H1 (cell line): ENCODE results near the gene MAN1C1. TPM values are rescaled to one million over a fixed set of nuclear protein-coding genes. Genes with fewer than 3 reads are reported as not detected.

Source experiments
- CTCF ChIA-PET: fragments of 300-600 bp; sonication (Branson Sonifier 250); formaldehyde crosslinking; loops from one replicate; lab custom pipeline; 2021; ENCODE audit not compliant: partially characterized antibody; lab: Charles Lee
- POLR2A ChIA-PET: fragments of 300-600 bp; sonication (Branson Sonifier 250); formaldehyde crosslinking; loops from one replicate; lab custom pipeline; 2021; ENCODE audit warnings: inconsistent platforms; ENCODE audit not compliant: partially characterized antibody; lab: Charles Lee
- DNase-seq, 2 experiments: peaks; one replicate each; pipeline versions ENCODE4 v3.0.0 to v3.0.0-alpha.2; 2010 to 2022; ENCODE audit warnings: low spot score in 2 of 2, low read depth in 1 of 2, mixed read lengths in 1 of 2
- FAIRE-seq: peaks from 2 replicates; lab custom pipeline; 2011; peaks lifted over from hg19 to GRCh38; lab: Jason Lieb, UNC
- H2AFZ ChIP-seq: 2 replicates; pipeline ENCODE4 v1.8.1; 2012; ENCODE audit warnings: low read length, inconsistent platforms
- H2AK5ac ChIP-seq: 2 replicates; pipeline ENCODE4 v1.6.1; 2013; ENCODE audit warnings: low read depth, low read length
- H2BK120ac ChIP-seq: replicated peaks from 2 replicates; pipeline ENCODE3; 2013; ENCODE audit warnings: low read depth, low read length, inconsistent platforms
- H2BK12ac ChIP-seq: 2 replicates; pipeline ENCODE4 v1.6.1; 2013; ENCODE audit warnings: low read depth, low read length
- H2BK15ac ChIP-seq: 2 replicates; pipeline ENCODE4 v1.6.1; 2013; ENCODE audit warnings: low read length
- H2BK20ac ChIP-seq: 2 replicates; pipeline ENCODE4 v1.6.1; 2013; ENCODE audit warnings: low read length
- H2BK5ac ChIP-seq: 2 replicates; pipeline ENCODE4 v1.6.1; 2013; ENCODE audit warnings: low read depth, low read length
- H3K14ac ChIP-seq: 2 replicates; pipeline ENCODE4 v1.6.1; 2013; ENCODE audit warnings: inconsistent platforms; ENCODE audit not compliant: insufficient read length
- H3K18ac ChIP-seq: 2 replicates; pipeline ENCODE4 v1.6.1; 2013; ENCODE audit warnings: low read length; ENCODE audit errors: extremely low read depth
- H3K23ac ChIP-seq: 2 replicates; pipeline ENCODE4 v1.6.1; 2013; ENCODE audit warnings: inconsistent platforms; ENCODE audit not compliant: insufficient read length
- H3K23me2 ChIP-seq: 2 replicates; pipeline ENCODE4 v1.6.1; 2013; ENCODE audit warnings: low read depth, low read length
- H3K27ac ChIP-seq: 2 replicates; pipeline ENCODE4 v1.6.1; 2011; ENCODE audit warnings: low read depth, low read length, inconsistent platforms
- H3K27me3 ChIP-seq, 4 experiments: replicated peaks in 1 of 4; 1 replicate in 1 of 4; 2 replicates in 3 of 4; pipeline versions ENCODE4 v1.6.1 to v1.8.1; 2011 to 2013; ENCODE audit warnings: low read length in 3 of 4, mild to moderate bottlenecking in 3 of 4, inconsistent platforms in 2 of 4, mixed read lengths in 2 of 4, moderate library complexity in 1 of 4; ENCODE audit not compliant: control insufficient read depth in 3 of 4, insufficient read depth in 3 of 4; ENCODE audit errors: extremely low read depth in 1 of 4
- H3K36me3 ChIP-seq, 4 experiments: 2 replicates each; pipeline versions ENCODE4 v1.6.1 to v1.8.1; 2011 to 2013; ENCODE audit warnings: mild to moderate bottlenecking in 4 of 4, low read length in 3 of 4, moderate library complexity in 2 of 4, control low read depth in 1 of 4, inconsistent platforms in 1 of 4; ENCODE audit not compliant: insufficient read depth in 4 of 4, control insufficient read depth in 2 of 4
- H3K4ac ChIP-seq: replicated peaks from 2 replicates; pipeline ENCODE3; 2013; ENCODE audit warnings: low read length, low read depth, mixed read lengths, inconsistent platforms; ENCODE audit not compliant: insufficient read length
- H3K4me1 ChIP-seq, 4 experiments: replicated peaks in 1 of 4; 1 replicate in 1 of 4; 2 replicates in 3 of 4; pipeline versions ENCODE4 v1.6.1 to v1.8.1; 2011 to 2013; ENCODE audit warnings: low read length in 3 of 4, inconsistent platforms in 2 of 4, mixed read lengths in 1 of 4; ENCODE audit not compliant: insufficient read depth in 4 of 4, control insufficient read depth in 3 of 4
- H3K4me2 ChIP-seq, 2 experiments: 2 replicates each; pipeline versions ENCODE4 v1.6.1 to v1.8.1; 2011 to 2013; ENCODE audit warnings: low read depth in 2 of 2, low read length in 2 of 2, control low read depth in 1 of 2, inconsistent platforms in 1 of 2, mild to moderate bottlenecking in 1 of 2; ENCODE audit not compliant: insufficient read depth in 1 of 2
- H3K4me3 ChIP-seq, 4 experiments: fragments of 200-600, 300-600 bp in 1 of 4; sonication (generic), shearing (Covaris generic), sonication (Bioruptor Twin) in 1 of 4; 2 replicates each; pipeline versions ENCODE4 v1.5.1 to v1.8.1; 2011 to 2016; ENCODE audit warnings: low read length in 4 of 4, low read depth in 3 of 4, control low read depth in 2 of 4, inconsistent platforms in 2 of 4, mild to moderate bottlenecking in 2 of 4, mixed read lengths in 1 of 4, moderate library complexity in 1 of 4; ENCODE audit not compliant: insufficient read depth in 2 of 4; ENCODE audit errors: extremely low read depth in 1 of 4
- H3K56ac ChIP-seq: replicated peaks from 2 replicates; pipeline ENCODE3; 2013; ENCODE audit warnings: low read depth, mild to moderate bottlenecking, mixed read lengths, low read length, inconsistent platforms; ENCODE audit not compliant: insufficient read length
- H3K79me1 ChIP-seq: 2 replicates; pipeline ENCODE4 v1.6.1; 2013; ENCODE audit warnings: low read depth, low read length, control low read depth
- H3K79me2 ChIP-seq, 2 experiments: 2 replicates each; pipeline versions ENCODE4 v1.6.1 to v1.8.1; 2012 to 2013; ENCODE audit warnings: low read length in 2 of 2, mild to moderate bottlenecking in 2 of 2, inconsistent platforms in 1 of 2; ENCODE audit not compliant: insufficient read depth in 2 of 2, control insufficient read depth in 1 of 2
- H3K9ac ChIP-seq, 4 experiments: replicated peaks in 1 of 4; 1 replicate in 1 of 4; 2 replicates in 3 of 4; pipeline versions ENCODE4 v1.6.1 to v1.8.1; 2011 to 2013; ENCODE audit warnings: low read depth in 3 of 4, low read length in 3 of 4, control low read depth in 2 of 4, mild to moderate bottlenecking in 2 of 4, moderate library complexity in 2 of 4, inconsistent platforms in 1 of 4; ENCODE audit errors: extremely low read depth in 1 of 4
- H3K9me3 ChIP-seq, 2 experiments: 2 replicates each; pipeline versions ENCODE4 v1.6.1 to v1.8.1; 2012 to 2013; ENCODE audit warnings: mild to moderate bottlenecking in 2 of 2, moderate library complexity in 2 of 2, control low read depth in 1 of 2, inconsistent platforms in 1 of 2, low read depth in 1 of 2, low read length in 1 of 2, mixed read lengths in 1 of 2; ENCODE audit not compliant: insufficient read depth in 2 of 2
- H4K20me1 ChIP-seq, 2 experiments: replicated peaks in 1 of 2; 2 replicates each; pipeline versions ENCODE3 to v1.8.1; 2011 to 2013; ENCODE audit warnings: inconsistent platforms in 2 of 2, low read length in 2 of 2, mild to moderate bottlenecking in 1 of 2; ENCODE audit not compliant: insufficient read depth in 2 of 2, control insufficient read depth in 1 of 2
- H4K5ac ChIP-seq: 2 replicates; pipeline ENCODE4 v1.6.1; 2013; ENCODE audit warnings: low read length, low read depth, mixed read lengths, inconsistent platforms; ENCODE audit not compliant: insufficient read length
- H4K8ac ChIP-seq: 2 replicates; pipeline ENCODE4 v1.8.0; 2013; ENCODE audit warnings: mild to moderate bottlenecking, moderate library complexity, low read length, inconsistent platforms; ENCODE audit not compliant: insufficient read depth; ENCODE audit errors: extremely low read depth
- H4K91ac ChIP-seq: replicated peaks from 2 replicates; pipeline ENCODE3; 2013; ENCODE audit warnings: low read length, mixed read lengths, inconsistent platforms; ENCODE audit not compliant: insufficient read length
- ATF2 ChIP-seq: IDR thresholded peaks from 2 replicates; pipeline ENCODE4 v1.6.1; 2012; ENCODE audit warnings: low read length, inconsistent platforms
- CBX8 ChIP-seq: fragments of 300-800, 300-1000 bp; sonication (generic); IDR thresholded peaks from 2 replicates; pipeline ENCODE4 v1.7.1; 2016; ENCODE audit warnings: low read depth, low read length, borderline replicate concordance
- CREB1 ChIP-seq: IDR thresholded peaks from 2 replicates; pipeline ENCODE4 v1.6.1; 2012; ENCODE audit warnings: inconsistent platforms
- HDAC2 ChIP-seq, 2 experiments: fragments of 300-600 bp in 1 of 2; sonication (generic) in 1 of 2; IDR thresholded peaks; 2 replicates each; pipeline ENCODE4 v1.6.1; 2011 to 2012; ENCODE audit warnings: low read depth in 2 of 2, low read length in 2 of 2, mild to moderate bottlenecking in 2 of 2, moderate library complexity in 2 of 2, borderline replicate concordance in 1 of 2, inconsistent platforms in 1 of 2
- KDM1A ChIP-seq: fragments of 200-600, 300-600 bp; sonication (generic); IDR thresholded peaks from 2 replicates; pipeline ENCODE4 v1.7.1; 2016; ENCODE audit warnings: mild to moderate bottlenecking, low read length, borderline replicate concordance
- NANOG ChIP-seq: IDR thresholded peaks from 2 replicates; pipeline ENCODE4 v1.6.1; 2011; ENCODE audit warnings: low read length, low read depth, mild to moderate bottlenecking, inconsistent platforms; ENCODE audit not compliant: insufficient read depth, poor library complexity, severe bottlenecking
- PHF8 ChIP-seq: fragments of 200-600 bp; sonication (generic); conservative IDR thresholded peaks from 2 replicates; pipeline ENCODE4 v1.7.1; 2012; ENCODE audit warnings: low read depth, mild to moderate bottlenecking, inconsistent platforms, low read length, moderate library complexity
- RXRA ChIP-seq: IDR thresholded peaks from 2 replicates; pipeline ENCODE4 v1.6.1; 2011; ENCODE audit warnings: low read depth, mild to moderate bottlenecking, low read length, moderate library complexity; ENCODE audit not compliant: insufficient read depth
- TAF7 ChIP-seq: optimal IDR thresholded peaks from 2 replicates; pipeline ENCODE3; 2011; ENCODE audit warnings: low read depth, mild to moderate bottlenecking, inconsistent platforms, low read length, moderate library complexity, borderline replicate concordance
- WGBS, 2 experiments: shearing (Covaris generic) in 1 of 2; methylation state at CpG; one replicate each; pipeline versions ENCODE4 v1.1.6 to v1.1.7; 2013 to 2015; ENCODE audit warnings: low lambda C conversion rate in 2 of 2, mixed read lengths in 2 of 2, inconsistent platforms in 1 of 2, low coverage in 1 of 2, missing lambda C conversion rate in 1 of 2; ENCODE audit not compliant: insufficient replicate concordance in 2 of 2, insufficient coverage in 1 of 2, insufficient read length in 1 of 2; ENCODE audit errors: extremely low coverage in 1 of 2, missing lambda C conversion rate in 1 of 2; 5-methylcytosine and 5-hydroxymethylcytosine counted together
- polyA plus RNA-seq, 7 experiments: library from polyadenylated mRNA; depleted of rRNA in 3 of 7; stranded (reverse) in 5 of 7; unstranded in 2 of 7; fragments of >200 nt in 5 of 7; fragments of 200-250 nt in 2 of 7; gene quantifications; 1 replicate in 5 of 7; 2 replicates in 1 of 7; 4 replicates in 1 of 7; pipeline versions ENCODE4 v1.2.1 to v1.2.3, GENCODE V29; 2011 to 2013; ENCODE audit warnings: missing spikeins in 2 of 7, mixed read lengths in 2 of 7
- total RNA-seq: library from RNA; stranded (reverse); fragmentation: NEBNext Ultra II Directional; extraction: Animal tissue kit (Norgen Biotek cat#: 25700); gene quantifications from 2 replicates; pipeline ENCODE4 v1.2.1, GENCODE V29; 2021

MAN1C1 gene
- total and polyA plus RNA-seq, 2 of the 8 experiments (the other 6 are each of a cell fraction or from before 2014, with no cell fraction given), result 7.8 to 15.2 TPM

DNA sequence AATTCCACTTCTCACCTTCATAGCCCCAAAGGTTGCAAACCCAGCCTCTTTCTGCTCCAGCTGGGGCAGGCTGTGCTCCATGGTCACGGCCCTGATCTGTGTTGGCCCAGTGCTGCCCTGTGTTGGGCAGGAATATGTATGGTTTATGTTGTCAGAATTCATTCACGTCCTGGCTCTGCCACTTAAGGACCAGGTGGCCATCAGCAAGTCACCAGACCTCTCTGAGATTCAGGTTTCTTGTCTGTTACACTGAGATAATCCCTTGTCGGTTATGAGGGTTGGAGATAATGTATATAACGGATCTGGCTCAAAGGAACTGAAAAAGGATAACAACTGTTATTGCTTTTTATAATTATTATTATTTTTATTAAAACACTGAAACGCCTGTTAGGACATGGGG, 144.3 kb downstream of the MAN1C1 start:
- H3K9ac ChIP-seq, result no peak overlapping the region
- no peaks in the 10 kb centered on the region for H3K27me3 ChIP-seq
- no peaks in the 10 kb centered on the region for H3K79me1 ChIP-seq
- H2AK5ac ChIP-seq, result no peak overlapping the region
- POLR2A ChIA-PET, result interaction anchor here (0.5 kb wide), 1 partner anchor 15 kb away, joined by 3 read pairs; no protein-coding TSS in a partner anchor
- no peak overlapping the region for H3K4me3 ChIP-seq
- H2BK20ac ChIP-seq, result no peak overlapping the region
- CTCF ChIA-PET, result interaction anchor here (1.9 kb wide), 1 partner anchor 10 kb away, joined by 13 read pairs; no protein-coding TSS in a partner anchor
- no peaks in the 10 kb centered on the region for H3K9me3 ChIP-seq
- no peak overlapping the region for H4K91ac ChIP-seq
- H4K8ac ChIP-seq, result no peak overlapping the region
- peaks cover 0 to 21% (median 7%) of the 10 kb centered on the region in 4 experiments; a peak in 5 of 7 replicates for H3K4me1 ChIP-seq
- H3K23ac ChIP-seq, result no peak overlapping the region
- no peak overlapping the region for H3K27ac ChIP-seq
- H3K14ac ChIP-seq, result no peak overlapping the region
- peak overlapping the region; percentile 19 for H3K4ac ChIP-seq
- H2BK15ac ChIP-seq, result no peak overlapping the region
- no peak overlapping the region for H4K5ac ChIP-seq
- H3K18ac ChIP-seq, result no peak overlapping the region
- H3K36me3 ChIP-seq, result no peaks in the 10 kb centered on the region; a peak in 1 of 8 replicates
- no peak for TF ChIP-seq RXRA
- no peak for TF ChIP-seq PHF8
- no peak for TF ChIP-seq NANOG
- no peak for TF ChIP-seq TAF7
- TF ChIP-seq ATF2, result no peak
- TF ChIP-seq HDAC2 (IDR thresholded peaks at IDR 0.05; ENCODE audit: borderline replicate concordance in 1 of 2, low read depth in 2 of 2, low read length in 2 of 2), result no peak
- TF ChIP-seq KDM1A, result no peak
- TF ChIP-seq CREB1, result no peak
- TF ChIP-seq CBX8, result no peak
- H4K20me1 ChIP-seq, result no peaks in the 10 kb centered on the region
- no peak overlapping the region for H2BK5ac ChIP-seq
- no peak overlapping the region for H3K4me2 ChIP-seq
- H3K56ac ChIP-seq, result no peak overlapping the region
- DNase-seq (no peak), FAIRE-seq (no peak)
- H2BK120ac ChIP-seq, result no peak overlapping the region
- 0 out of 2 replicates have a peak overlapping the region, but pooled peaks have one; percentile 39 for H2BK12ac ChIP-seq
- H3K23me2 ChIP-seq, result no peaks in the 10 kb centered on the region
- WGBS, 2 experiments, result 65% methylated on average over 5 of the region's 5 CpGs; no CpG with 5 or more reads in 1 of the 2 experiments
- no peaks in the 10 kb centered on the region for H3K79me2 ChIP-seq
- H2AFZ ChIP-seq, result no peak overlapping the region
